ENCODE measurements around the gene MCM6.

The MCM6 gene

GRCh38 chr2:135862718-135863117 is 13.5 kb downstream of the MCM6 start:
- DNase-seq, result no peak

GRCh38 chr2:135853401-135853800 is 22.8 kb downstream of the MCM6 start:
- no peak for DNase-seq

GRCh38 chr2:135851858-135852257 is 24.4 kb downstream of the MCM6 start:
- DNase-seq, result no peak

GRCh38 chr2:135850892-135851668 is 25.2 kb downstream of the MCM6 start:
- DNase-seq, result no peak

- no peak for DNase-seq
Observed at GRCh38 chr2:135849087-135849486, 27.2 kb downstream of the MCM6 start.

GRCh38 chr2:135845997-135846396 is 30.2 kb downstream of the MCM6 start:
- no peak for DNase-seq

GRCh38 chr2:135845257-135845656 is 31.0 kb downstream of the MCM6 start:
- no peak for DNase-seq

GRCh38 chr2:135844301-135844895 is 31.8 kb downstream of the MCM6 start:
- DNase-seq, result no peak

GRCh38 chr2:135843671-135844070 is 32.6 kb downstream of the MCM6 start:
- DNase-seq, result no peak

GRCh38 chr2:135840601-135841000 is 35.6 kb downstream of the MCM6 start:
- no peak for DNase-seq

- DNase-seq, result no peak
Observed at GRCh38 chr2:135839713-135840112, 36.5 kb downstream of the MCM6 start.

- no peak for DNase-seq
Observed at GRCh38 chr2:135838502-135838901, 37.7 kb downstream of the MCM6 start.

- no peak for DNase-seq
Observed at GRCh38 chr2:135836596-135837270, 39.5 kb downstream of the MCM6 start, which contains the start of gene LCT. Gene LCT, minus strand, starts transcription at chr2:135837184. Its CDS starts 15 bp downstream, at chr2:135837169.

GRCh38 chr2:135832891-135833290 is 43.4 kb downstream of the MCM6 start:
- DNase-seq, result no peak

GRCh38 chr2:135831180-135831812 is 44.9 kb downstream of the MCM6 start:
- no peak for DNase-seq

- DNase-seq, result no peak
Observed at GRCh38 chr2:135829378-135830135, 46.7 kb downstream of the MCM6 start.

GRCh38 chr2:135826544-135826943 is 49.7 kb downstream of the MCM6 start:
- no peak for DNase-seq

GRCh38 chr2:135825550-135826176 is 50.6 kb downstream of the MCM6 start:
- no peak for DNase-seq

- no peak for DNase-seq
Observed at GRCh38 chr2:135825131-135825530, 51.1 kb downstream of the MCM6 start.

GRCh38 chr2:135822855-135823254 is 53.4 kb downstream of the MCM6 start:
- no peak for DNase-seq

GRCh38 chr2:135821190-135821589 is 55.1 kb downstream of the MCM6 start:
- no peak for DNase-seq

- peak; percentile 92 for DNase-seq
Observed at GRCh38 chr2:135820003-135820618, 56.1 kb downstream of the MCM6 start.
